Endothelial cell of umbilical vein (primary cell): ENCODE results near the gene ANGPTL2.

Experiments used
- EZH2 ChIP-seq: IDR thresholded peaks from 2 replicates; pipeline ENCODE4 v1.6.1; 2012; ENCODE audit warnings: borderline replicate concordance, low read depth, mild to moderate bottlenecking, moderate library complexity, low read length, inconsistent platforms; ENCODE audit not compliant: severe bottlenecking
- MYC ChIP-seq: IDR thresholded peaks from one replicate; pipeline ENCODE4 v1.6.1; 2011; ENCODE audit warnings: mild to moderate bottlenecking, low read depth, low read length
- POLR2A ChIP-seq: IDR thresholded peaks from 2 replicates; pipeline ENCODE4 v1.6.1; 2012; ENCODE audit warnings: low read depth, mild to moderate bottlenecking, control low read depth, low read length
- TF ChIP-seq, protein P1 (sequence below), 2 donors: IDR thresholded peaks; 1 replicate in 1 of 2; 2 replicates in 1 of 2; pipeline ENCODE4 v1.5.1; 2011; ENCODE audit warnings: low read length in 2 of 2, mild to moderate bottlenecking in 2 of 2, moderate library complexity in 2 of 2, control low read depth in 1 of 2, inconsistent platforms in 1 of 2, low read depth in 1 of 2; ENCODE audit not compliant: insufficient read depth in 1 of 2; ENCODE audit errors: extremely low read depth in 1 of 2
- TF ChIP-seq, protein P2 (sequence below): IDR thresholded peaks from 2 replicates; pipeline ENCODE4 v1.6.1; 2011; ENCODE audit not compliant: insufficient read depth, insufficient read length

DNA sequence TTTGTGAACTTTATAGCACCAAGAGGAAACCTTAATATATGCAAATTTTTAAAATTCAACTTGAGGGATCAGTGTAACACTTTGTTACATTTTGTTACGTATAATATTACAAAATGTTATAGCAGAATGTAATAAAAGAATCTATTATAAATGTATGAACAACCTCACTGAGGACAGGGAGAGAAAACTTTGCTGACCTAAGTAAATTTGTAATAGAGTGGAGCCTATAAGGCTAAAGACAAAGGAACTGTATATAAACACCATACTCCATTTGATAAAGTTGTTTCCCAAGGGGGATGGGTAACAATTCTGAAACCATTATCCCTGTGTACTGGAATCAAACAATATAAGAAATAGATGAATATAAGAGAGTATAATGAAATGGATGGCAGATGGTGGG is 77.3 kb downstream of the ANGPTL2 start:
- TF ChIP-seq EZH2 (no peak), POLR2A (no peak), MYC (no peak)
- TF ChIP-seq, protein P1, sequence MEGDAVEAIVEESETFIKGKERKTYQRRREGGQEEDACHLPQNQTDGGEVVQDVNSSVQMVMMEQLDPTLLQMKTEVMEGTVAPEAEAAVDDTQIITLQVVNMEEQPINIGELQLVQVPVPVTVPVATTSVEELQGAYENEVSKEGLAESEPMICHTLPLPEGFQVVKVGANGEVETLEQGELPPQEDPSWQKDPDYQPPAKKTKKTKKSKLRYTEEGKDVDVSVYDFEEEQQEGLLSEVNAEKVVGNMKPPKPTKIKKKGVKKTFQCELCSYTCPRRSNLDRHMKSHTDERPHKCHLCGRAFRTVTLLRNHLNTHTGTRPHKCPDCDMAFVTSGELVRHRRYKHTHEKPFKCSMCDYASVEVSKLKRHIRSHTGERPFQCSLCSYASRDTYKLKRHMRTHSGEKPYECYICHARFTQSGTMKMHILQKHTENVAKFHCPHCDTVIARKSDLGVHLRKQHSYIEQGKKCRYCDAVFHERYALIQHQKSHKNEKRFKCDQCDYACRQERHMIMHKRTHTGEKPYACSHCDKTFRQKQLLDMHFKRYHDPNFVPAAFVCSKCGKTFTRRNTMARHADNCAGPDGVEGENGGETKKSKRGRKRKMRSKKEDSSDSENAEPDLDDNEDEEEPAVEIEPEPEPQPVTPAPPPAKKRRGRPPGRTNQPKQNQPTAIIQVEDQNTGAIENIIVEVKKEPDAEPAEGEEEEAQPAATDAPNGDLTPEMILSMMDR (IDR thresholded peaks at IDR 0.05; ENCODE audit: extremely low read depth in 1 of 2, insufficient read depth in 1 of 2, low read depth in 1 of 2, low read length in 2 of 2): no peak
- TF ChIP-seq, protein P2, sequence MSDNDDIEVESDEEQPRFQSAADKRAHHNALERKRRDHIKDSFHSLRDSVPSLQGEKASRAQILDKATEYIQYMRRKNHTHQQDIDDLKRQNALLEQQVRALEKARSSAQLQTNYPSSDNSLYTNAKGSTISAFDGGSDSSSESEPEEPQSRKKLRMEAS: no peak
